Activated T-cell treated with anti-CD3 and anti-CD28 coated beads, Interleukin-2, amount 50 U/mL, for 24 hours (primary cell): Measurements from ENCODE around the gene TNFRSF14.

Source experiments
- DNase-seq: peaks from one replicate; pipeline ENCODE4 v3.0.0-alpha.2; 2020
- H3K27ac Mint-ChIP-seq: 2 replicates; pipeline ENCODE4 v1.8.0; 2020; ENCODE audit warnings: mild to moderate bottlenecking, mixed read lengths
- H3K27me3 Mint-ChIP-seq: 2 replicates; pipeline ENCODE4 v1.8.0; 2020; ENCODE audit warnings: mixed read lengths
- H3K36me3 Mint-ChIP-seq: 2 replicates; pipeline ENCODE4 v1.8.0; 2020; ENCODE audit warnings: low read depth, mixed read lengths
- H3K4me1 Mint-ChIP-seq: 2 replicates; pipeline ENCODE4 v1.8.0; 2020; ENCODE audit warnings: low read depth, mixed read lengths
- H3K4me3 Mint-ChIP-seq: 2 replicates; pipeline ENCODE4 v1.8.0; 2020; ENCODE audit warnings: mild to moderate bottlenecking, moderate library complexity, mixed read lengths
- H3K9me3 Mint-ChIP-seq: 2 replicates; pipeline ENCODE4 v1.8.0; 2020; ENCODE audit warnings: mixed read lengths

Gene TNFRSF14

DNA sequence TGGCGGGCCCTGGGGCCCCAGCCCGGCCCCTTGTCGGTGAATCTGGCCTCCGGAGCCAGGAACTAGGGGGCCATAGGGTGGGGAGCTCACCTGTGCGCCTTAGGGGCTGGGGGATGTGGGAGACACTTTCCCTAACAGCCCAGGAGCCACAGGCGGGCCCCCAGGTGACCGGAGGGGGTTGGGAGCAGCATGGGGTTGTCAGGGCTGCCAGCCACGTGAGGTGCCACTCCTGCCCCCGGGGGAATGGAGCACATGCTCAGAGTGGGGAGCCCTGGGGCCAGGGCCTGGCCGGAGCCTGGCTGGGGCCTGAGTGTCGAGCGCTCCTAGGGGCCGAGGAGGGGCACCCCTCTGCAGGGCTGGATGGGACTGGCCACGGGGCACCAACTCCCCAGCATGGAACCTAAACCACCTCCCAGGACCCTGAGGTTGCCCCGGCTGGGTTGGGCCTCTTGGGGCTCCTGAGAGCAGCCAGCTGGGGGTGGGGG lies 50.3 kb downstream of the TNFRSF14 start:
- DNase-seq = peak; percentile 25
- no peaks in the 10 kb centered on the region for H3K9me3 Mint-ChIP-seq
- H3K4me3 Mint-ChIP-seq = no peak overlapping the region
- H3K4me1 Mint-ChIP-seq = no peaks in the 10 kb centered on the region
- no peaks in the 10 kb centered on the region for H3K36me3 Mint-ChIP-seq
- no peak overlapping the region for H3K27ac Mint-ChIP-seq
- no peaks in the 10 kb centered on the region for H3K27me3 Mint-ChIP-seq

- Mint-ChIP-seq H3K27ac (no peak overlapping the region), H3K4me1 (no peaks in the 10 kb centered on the region), H3K4me3 (no peak overlapping the region), H3K36me3 (no peaks in the 10 kb centered on the region), H3K27me3 (no peaks in the 10 kb centered on the region), H3K9me3 (no peaks in the 10 kb centered on the region)
- DNase-seq = peak; percentile 23
These were observed 50.9 kb downstream of the TNFRSF14 start for GRCh38 chr1:2606881-2607621.

- no peaks in the 10 kb centered on the region for H3K9me3 Mint-ChIP-seq
- no peaks in the 10 kb centered on the region for H3K36me3 Mint-ChIP-seq
- no peak overlapping the region for H3K4me3 Mint-ChIP-seq
- H3K4me1 Mint-ChIP-seq = no peaks in the 10 kb centered on the region
- peaks cover 4% of the 10 kb centered on the region for H3K27me3 Mint-ChIP-seq
- peak; percentile 11 for DNase-seq
- H3K27ac Mint-ChIP-seq = no peak overlapping the region
These were observed 51.5 kb downstream of the TNFRSF14 start for GRCh38 chr1:2607641-2608091.

DNA sequence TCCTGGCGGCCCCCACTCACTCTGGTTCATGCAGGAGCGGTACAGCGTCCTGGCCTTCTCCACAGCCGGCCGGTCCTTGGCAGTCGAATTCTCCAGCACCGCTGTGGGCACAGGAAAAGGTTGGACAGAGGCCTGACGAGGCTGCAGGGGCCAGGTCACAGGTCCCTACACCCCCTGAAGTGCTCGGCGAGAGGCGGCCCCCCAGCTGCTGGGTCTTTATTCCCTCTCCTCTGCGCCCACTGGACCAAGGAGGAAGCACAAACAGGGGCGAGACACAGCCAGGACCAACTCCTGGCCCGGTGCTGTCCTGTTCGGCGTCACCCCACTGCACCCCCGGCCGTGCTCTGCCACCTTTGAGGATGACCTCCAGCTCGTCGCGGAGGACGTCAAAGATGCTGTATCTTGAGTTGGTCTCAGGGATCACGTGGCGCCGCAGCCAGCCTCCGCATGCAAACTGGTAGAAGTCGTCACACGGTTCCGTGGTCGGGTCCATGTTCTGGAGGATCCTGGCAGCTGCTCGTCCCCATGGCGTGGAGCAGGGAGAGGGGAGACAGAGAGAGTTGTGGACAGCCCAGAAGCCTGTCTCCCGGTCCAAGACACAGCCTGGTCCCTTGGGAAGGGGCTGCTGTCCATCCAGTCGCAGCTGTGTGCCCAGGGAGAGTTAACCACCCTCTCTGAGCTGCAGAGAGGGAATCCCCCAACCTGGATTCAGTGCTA lies 53.3 kb downstream of the TNFRSF14 start:
- DNase-seq = peak; percentile 8
- peaks cover 6% of the 10 kb centered on the region for H3K27me3 Mint-ChIP-seq
- H3K4me1 Mint-ChIP-seq = no peaks in the 10 kb centered on the region
- H3K36me3 Mint-ChIP-seq = no peaks in the 10 kb centered on the region
- peaks cover 3% of the 10 kb centered on the region for H3K9me3 Mint-ChIP-seq
- no peak overlapping the region for H3K4me3 Mint-ChIP-seq
- H3K27ac Mint-ChIP-seq = no peak overlapping the region

- Mint-ChIP-seq H3K4me1 (no peaks in the 10 kb centered on the region), H3K9me3 (peaks cover 5% of the 10 kb centered on the region), H3K27ac (no peak overlapping the region), H3K36me3 (no peaks in the 10 kb centered on the region), H3K27me3 (peaks cover 6% of the 10 kb centered on the region), H3K4me3 (no peak overlapping the region)
- DNase-seq = peak; percentile 25
These were observed 54.1 kb downstream of the TNFRSF14 start for GRCh38 chr1:2610036-2610959.

- Mint-ChIP-seq H3K9me3 (peaks cover 9% of the 10 kb centered on the region), H3K27me3 (peaks cover 6% of the 10 kb centered on the region), H3K4me1 (no peaks in the 10 kb centered on the region), H3K4me3 (no peak overlapping the region), H3K36me3 (no peaks in the 10 kb centered on the region), H3K27ac (no peak overlapping the region)
- DNase-seq = peak; percentile 36
These were observed 54.9 kb downstream of the TNFRSF14 start for GRCh38 chr1:2611031-2611501.

DNA sequence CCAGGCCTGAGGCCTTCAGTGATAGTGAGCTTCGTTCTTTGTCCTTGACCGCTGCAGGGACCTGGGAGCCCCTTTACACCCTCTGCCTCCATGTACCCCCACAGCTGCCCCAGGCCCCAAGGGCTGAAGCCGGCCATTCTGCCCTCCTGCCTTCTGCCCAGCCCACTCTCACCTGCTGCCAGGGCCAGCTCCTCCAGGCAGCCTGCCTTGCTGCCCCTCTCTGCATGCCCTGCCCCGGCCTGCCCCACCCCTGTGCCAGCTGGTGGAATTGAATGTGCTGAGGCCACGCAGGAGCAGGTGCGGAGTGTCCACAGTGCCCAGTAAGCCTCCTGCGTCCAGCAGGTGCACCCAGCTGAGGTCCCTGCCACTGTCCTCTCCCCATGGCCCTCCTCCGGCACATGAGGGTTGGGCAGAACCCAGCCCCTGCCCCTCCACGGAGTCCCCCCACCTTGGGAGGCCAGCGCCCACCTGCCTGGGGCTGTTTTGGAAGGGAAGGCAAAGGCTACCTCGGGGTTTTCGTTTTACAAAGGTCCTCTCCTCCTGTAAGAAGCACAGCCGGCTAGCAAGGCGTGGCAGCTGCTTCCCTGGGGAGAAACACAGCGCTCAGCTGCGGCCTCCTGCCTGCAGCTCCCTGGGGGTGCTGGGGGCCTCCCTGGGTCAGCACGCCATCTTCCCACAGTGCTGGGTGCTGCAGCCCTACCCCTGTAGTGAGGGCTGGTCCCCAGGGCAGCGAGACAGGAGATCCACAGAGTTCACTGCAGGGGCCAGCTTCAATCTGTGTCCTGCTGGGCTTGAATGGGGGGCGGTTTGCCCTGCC lies 55.7 kb downstream of the TNFRSF14 start:
- H3K27ac Mint-ChIP-seq = no peak overlapping the region
- H3K4me3 Mint-ChIP-seq = no peak overlapping the region
- H3K4me1 Mint-ChIP-seq = no peaks in the 10 kb centered on the region
- peaks cover 12% of the 10 kb centered on the region for H3K27me3 Mint-ChIP-seq
- H3K36me3 Mint-ChIP-seq = no peaks in the 10 kb centered on the region
- H3K9me3 Mint-ChIP-seq = peaks cover 16% of the 10 kb centered on the region
- DNase-seq = peak; percentile 22

GRCh38 chr1:2612591-2613365 lies 56.6 kb downstream of the TNFRSF14 start:
- Mint-ChIP-seq H3K9me3 (peaks cover 16% of the 10 kb centered on the region), H3K36me3 (no peaks in the 10 kb centered on the region), H3K27ac (no peak overlapping the region), H3K4me3 (no peak overlapping the region), H3K4me1 (no peaks in the 10 kb centered on the region), H3K27me3 (peaks cover 12% of the 10 kb centered on the region)
- DNase-seq = peak; percentile 8
